BLaER1 (cell line): ENCODE results near the gene CCDC77.
"Not testable (repeated sequence)": the region's sequence is repeated elsewhere in the genome, so short reads cannot be mapped to it uniquely, and the experiment has no call there.

Experiments used
- H3K27ac ChIP-seq: shearing (Covaris generic); formaldehyde crosslinking; 2 replicates; pipeline ENCODE4 v1.8.1; 2022
- H3K27me3 ChIP-seq: shearing (Covaris generic); formaldehyde crosslinking; 2 replicates; pipeline ENCODE4 v1.8.1; 2022
- H3K36me3 ChIP-seq: shearing (Covaris generic); formaldehyde crosslinking; 2 replicates; pipeline ENCODE4 v1.8.1; 2022
- H3K4me1 ChIP-seq: shearing (Covaris generic); formaldehyde crosslinking; 2 replicates; pipeline ENCODE4 v1.8.1; 2022
- H3K4me2 ChIP-seq: shearing (Covaris generic); formaldehyde crosslinking; 2 replicates; pipeline ENCODE4 v1.8.1; 2022
- H3K4me3 ChIP-seq: shearing (Covaris generic); formaldehyde crosslinking; 2 replicates; pipeline ENCODE4 v1.8.1; 2022
- H3K9ac ChIP-seq: shearing (Covaris generic); formaldehyde crosslinking; 2 replicates; pipeline ENCODE4 v1.8.1; 2022
- H3K9me3 ChIP-seq: shearing (Covaris generic); formaldehyde crosslinking; 2 replicates; pipeline ENCODE4 v1.8.1; 2022
- H4K20me1 ChIP-seq: shearing (Covaris generic); formaldehyde crosslinking; 2 replicates; pipeline ENCODE4 v1.8.1; 2022
- Cebpa-rat ChIP-seq: shearing (Covaris generic); IDR thresholded peaks from 2 replicates; pipeline ENCODE4 v1.8.1; 2022

Gene CCDC77

GRCh38 chr12:401235-402028 is at the start of gene CCDC77:
Gene CCDC77 (plus strand): TSS chr12:401644. CDS start chr12:409384, 7,740 bp downstream.
- Histone ChIP-seq H3K36me3 (peaks cover 22% of the 10 kb centered on the region), H4K20me1 (no peaks in the 10 kb centered on the region), H3K9ac (peak within 1 kb of the TSS; percentile 86), H3K27ac (peak within 1 kb of the TSS; percentile 70; the same call in 1 of the 2 replicates), H3K9me3 (no peaks in the 10 kb centered on the region), H3K4me1 (peaks cover 19% of the 10 kb centered on the region), H3K4me3 (peak within 1 kb of the TSS; percentile 93), H3K27me3 (no peaks in the 10 kb centered on the region), H3K4me2 (peak within 1 kb of the TSS; percentile 74)
- TF ChIP-seq Cebpa-rat, result no peak; the same call in 1 of the 2 replicates

- H3K4me2 ChIP-seq, result no peak overlapping the region
- no peak overlapping the region for H3K9ac ChIP-seq
- H3K9me3 ChIP-seq, result peaks cover 22% of the 10 kb centered on the region
- no peak overlapping the region for H3K27ac ChIP-seq
- H4K20me1 ChIP-seq, result peaks cover 60% of the 10 kb centered on the region
- H3K4me1 ChIP-seq, result no peaks in the 10 kb centered on the region
- no peak for TF ChIP-seq Cebpa-rat
- H3K36me3 ChIP-seq, result peaks cover 98% of the 10 kb centered on the region
- no peaks in the 10 kb centered on the region for H3K27me3 ChIP-seq
- no peak overlapping the region for H3K4me3 ChIP-seq
Measured at GRCh38 chr12:356276-356988, 45.0 kb upstream of the CCDC77 start.

- Histone ChIP-seq H3K4me3 (no peak overlapping the region), H3K36me3 (peaks cover 96% of the 10 kb centered on the region), H4K20me1 (peaks cover 80% of the 10 kb centered on the region), H3K9ac (no peak overlapping the region), H3K27me3 (no peaks in the 10 kb centered on the region), H3K9me3 (peaks cover 12% of the 10 kb centered on the region), H3K4me2 (no peak overlapping the region), H3K27ac (no peak overlapping the region), H3K4me1 (no peaks in the 10 kb centered on the region)
- TF ChIP-seq Cebpa-rat, result no peak
Measured at GRCh38 chr12:359091-359490, 42.4 kb upstream of the CCDC77 start.

- Histone ChIP-seq H3K9me3 (peaks cover 31% of the 10 kb centered on the region), H4K20me1 (peaks cover 58% of the 10 kb centered on the region), H3K27ac (no peak overlapping the region), H3K9ac (no peak overlapping the region), H3K27me3 (no peaks in the 10 kb centered on the region), H3K4me1 (no peaks in the 10 kb centered on the region), H3K4me3 (no peak overlapping the region), H3K36me3 (peaks cover 93% of the 10 kb centered on the region), H3K4me2 (no peak overlapping the region)
- TF ChIP-seq Cebpa-rat, result no peak
Measured at GRCh38 chr12:366820-367219, 34.6 kb upstream of the CCDC77 start.

- no peaks in the 10 kb centered on the region for H3K4me1 ChIP-seq
- H4K20me1 ChIP-seq, result peaks cover 48% of the 10 kb centered on the region
- peaks cover 31% of the 10 kb centered on the region for H3K9me3 ChIP-seq
- H3K4me2 ChIP-seq, result no peak overlapping the region
- no peak overlapping the region for H3K27ac ChIP-seq
- H3K27me3 ChIP-seq, result no peaks in the 10 kb centered on the region
- no peak for TF ChIP-seq Cebpa-rat
- peaks cover 82% of the 10 kb centered on the region for H3K36me3 ChIP-seq
- H3K4me3 ChIP-seq, result no peak overlapping the region
- no peak overlapping the region for H3K9ac ChIP-seq
Measured at GRCh38 chr12:367972-368371, 33.5 kb upstream of the CCDC77 start.

- Histone ChIP-seq H3K9me3 (peaks cover 26% of the 10 kb centered on the region), H3K36me3 (peaks cover 77% of the 10 kb centered on the region), H4K20me1 (peaks cover 35% of the 10 kb centered on the region)
- not testable (repeated sequence) for H3K4me1 ChIP-seq, H3K27me3 ChIP-seq, H3K4me3 ChIP-seq, H3K9ac ChIP-seq, H3K4me2 ChIP-seq, H3K27ac ChIP-seq
Measured at GRCh38 chr12:370739-371485, 30.5 kb upstream of the CCDC77 start.

GRCh38 chr12:386651-387050 is 14.8 kb upstream of the CCDC77 start:
- no peak for TF ChIP-seq Cebpa-rat
- H3K4me1 ChIP-seq, result peaks cover 31% of the 10 kb centered on the region
- peak overlapping the region; percentile 53 for H3K9ac ChIP-seq
- H3K36me3 ChIP-seq, result peaks cover 33% of the 10 kb centered on the region
- H3K4me3 ChIP-seq, result peak overlapping the region; percentile 97
- peak overlapping the region; percentile 98 for H3K4me2 ChIP-seq
- no peaks in the 10 kb centered on the region for H3K27me3 ChIP-seq
- H4K20me1 ChIP-seq, result peaks cover 73% of the 10 kb centered on the region
- no peak overlapping the region for H3K27ac ChIP-seq
- H3K9me3 ChIP-seq, result no peaks in the 10 kb centered on the region

- peak overlapping the region; percentile 97 for H3K9ac ChIP-seq
- peaks cover 59% of the 10 kb centered on the region for H4K20me1 ChIP-seq
- H3K9me3 ChIP-seq, result no peaks in the 10 kb centered on the region
- TF ChIP-seq Cebpa-rat, result no peak
- peak overlapping the region; percentile 97 for H3K4me3 ChIP-seq
- peaks cover 31% of the 10 kb centered on the region for H3K4me1 ChIP-seq
- peaks cover 20% of the 10 kb centered on the region for H3K36me3 ChIP-seq
- peak overlapping the region; percentile 98 for H3K4me2 ChIP-seq
- H3K27ac ChIP-seq, result peak overlapping the region; percentile 96
- no peaks in the 10 kb centered on the region for H3K27me3 ChIP-seq
Measured at GRCh38 chr12:388012-388411, 13.4 kb upstream of the CCDC77 start.

- Histone ChIP-seq H4K20me1 (peaks cover 53% of the 10 kb centered on the region), H3K4me3 (peak overlapping the region; percentile 97), H3K4me1 (peaks cover 31% of the 10 kb centered on the region), H3K36me3 (peaks cover 13% of the 10 kb centered on the region), H3K4me2 (peak overlapping the region; percentile 98), H3K9me3 (no peaks in the 10 kb centered on the region), H3K9ac (peak overlapping the region; percentile 97), H3K27me3 (no peaks in the 10 kb centered on the region), H3K27ac (peak overlapping the region; percentile 96)
- no peak for TF ChIP-seq Cebpa-rat
Measured at GRCh38 chr12:388541-389141, 12.8 kb upstream of the CCDC77 start.
